Heart left ventricle (tissue), 16 donors: ENCODE data around the gene SERTAD4. TPM values are rescaled to one million over a fixed set of nuclear protein-coding genes. Genes with fewer than 3 reads are reported as not detected.
"Not testable (repeated sequence)": the region's sequence is repeated elsewhere in the genome, so short reads cannot be mapped to it uniquely, and the experiment has no call there.

Experiments used
- ATAC-seq, 4 donors: fragments of 200-7000 bp; cut with Tn5 transposase; one replicate each; pipeline ENCODE4 v1.9.1; 2020 to 2022; ENCODE audit warnings: moderate library complexity in 4 of 4, mild to moderate bottlenecking in 3 of 4, moderate number of reproducible peaks in 1 of 4
- DNase-seq, 5 donors: peaks; one replicate each; pipeline ENCODE4 v3.0.0-alpha.2; 2020
- H3K27ac ChIP-seq, 12 donors: fragments of 200-600 bp; sonication (generic) in 4 of 12; one replicate each; pipeline versions ENCODE4 v1.5.0 to v1.8.0; 2016 to 2022; ENCODE audit warnings: mild to moderate bottlenecking in 2 of 12
- H3K27me3 ChIP-seq, 9 donors: fragments of 200-600 bp; sonication (generic) in 2 of 9; one replicate each; pipeline versions ENCODE4 v1.5.1 to v1.8.0; 2016 to 2022; ENCODE audit warnings: mild to moderate bottlenecking in 3 of 9
- H3K36me3 ChIP-seq, 9 donors: fragments of 200-600 bp; sonication (generic) in 2 of 9; one replicate each; pipeline versions ENCODE4 v1.5.0 to v1.8.0; 2018 to 2022; ENCODE audit warnings: mild to moderate bottlenecking in 2 of 9
- H3K4me1 ChIP-seq, 12 donors: fragments of 200-600 bp; sonication (generic) in 4 of 12; one replicate each; pipeline versions ENCODE4 v1.5.0 to v1.8.0; 2016 to 2022; ENCODE audit warnings: mild to moderate bottlenecking in 3 of 12
- H3K4me3 ChIP-seq, 12 donors: fragments of 200-600 bp; sonication (generic) in 4 of 12; one replicate each; pipeline versions ENCODE4 v1.5.0 to v1.8.0; 2017 to 2022; ENCODE audit warnings: mild to moderate bottlenecking in 9 of 12, moderate library complexity in 4 of 12
- H3K9me3 ChIP-seq, 12 donors: fragments of 200-600 bp; sonication (generic) in 4 of 12; one replicate each; pipeline versions ENCODE4 v1.5.0 to v1.8.0; 2016 to 2022; ENCODE audit warnings: mild to moderate bottlenecking in 1 of 12
- POLR2A ChIP-seq, 2 donors: fragments of 450-650 bp; IDR thresholded peaks; one replicate each; pipeline ENCODE4 v1.6.1; 2017; ENCODE audit warnings: antibody characterized with exemption in 2 of 2, mild to moderate bottlenecking in 2 of 2, moderate library complexity in 2 of 2
- WGBS, 4 donors: extraction: QIAGEN DNeasy Blood & Tissue Kit in 2 of 4; methylation state at CpG; one replicate each; pipeline versions ENCODE4 v1.1.5 to v1.1.7; 2013 to 2018; 5-methylcytosine and 5-hydroxymethylcytosine counted together
- intact Hi-C, 10 donors: fragments of 100-400 bp; cut with DNase I; formaldehyde crosslinking; loops; one replicate each; pipeline versions ENCODE4 v1.11.1 to v1.14.2; 2022
- polyA plus RNA-seq, 2 donors: library from polyadenylated mRNA; stranded (reverse); fragments of 200-250 nt; gene quantifications; one replicate each; pipeline ENCODE4 v1.2.3, GENCODE V29; 2013
- total RNA-seq, 9 donors: library from RNA; depleted of rRNA in 2 of 9; stranded (reverse); fragments of >200 nt in 2 of 9; fragmentation: NEBNext Ultra II Directional in 3 of 9; extraction: Animal tissue kit (Norgen Biotek cat#: 25700) in 3 of 9; gene quantifications; one replicate each; pipeline versions ENCODE4 v1.1.0 to v1.2.4, GENCODE V29; 2016 to 2023
- TF ChIP-seq, protein P1 (sequence below), 12 donors: fragments of 200-600 bp; sonication (generic) in 4 of 12; IDR thresholded peaks; one replicate each; pipeline versions ENCODE4 v1.5.0 to v1.8.0; 2018 to 2022; ENCODE audit warnings: antibody characterized with exemption in 12 of 12, mild to moderate bottlenecking in 5 of 12
- donor health status: ischemic (EF 13 %, LVEDD 7.1; RV severe dilation, severe dysfunction).
- donor health status: healthy with polysubstance abuse.
- donor health status: DM: no; HTN: yes; CAD: no.
- donor health status: DM: no; HTN: no; CAD: no.
- donor health status: ischemic (EF 25% LVEDD 6.9; RV normal size, moderate dysfunction).
- donor health status: ischemic (EF 25% LVEDD 5.7; RV mildly dilated, moderate dysfunction).
- donor health status: healthy.
- donor health status: DM: yes; HTN: yes; CAD: no.
- donor health status: ischemic (EF 35%, LVEDD 5.7; RV mildly dilated, moderate dysfunction).
- donor health status: nonischemic (EF 11% LVEDD 7.7; RV severe dilation, severe dysfunction).
- donor health status: DM: yes; HTN: yes; CAD: no.
- donor health status: PGD.
- donor health status: ischemic (EF 29% LVEDD 5.4; RV normal size, mild dysfunction).
- donor health status: nonischemic (EF 23%, LVEDD 6.1; RV moderate dilation, normal function).

SERTAD4 gene
- total and polyA plus RNA-seq, 11 donors: 0.95 to 4.7 (median 2.4) TPM

DNA sequence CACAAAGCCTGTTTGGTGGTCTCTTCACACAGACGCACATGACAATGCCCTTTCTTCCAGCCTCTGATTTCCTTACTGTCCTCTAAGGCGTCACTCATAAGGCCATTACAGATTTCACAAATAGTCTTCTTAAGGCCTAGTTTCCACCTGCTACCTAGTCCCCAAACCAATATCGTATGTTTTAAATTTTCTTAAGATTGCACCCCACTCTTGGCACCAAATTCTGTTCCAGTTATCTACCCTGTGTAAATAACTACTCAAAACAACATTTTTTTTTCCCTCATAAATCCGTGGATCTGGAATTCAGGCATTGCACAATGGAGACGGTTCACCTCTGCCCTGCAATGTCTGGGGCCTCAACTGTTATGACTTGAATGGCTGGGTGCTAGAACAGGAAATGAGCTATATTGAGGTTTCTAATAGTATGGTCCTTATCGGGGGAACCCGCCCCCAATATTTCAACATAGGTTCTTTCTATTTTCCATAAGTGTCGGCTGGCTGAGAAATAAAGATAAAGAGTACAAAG, 36.9 kb upstream of the SERTAD4 start:
- TF ChIP-seq, protein P1, sequence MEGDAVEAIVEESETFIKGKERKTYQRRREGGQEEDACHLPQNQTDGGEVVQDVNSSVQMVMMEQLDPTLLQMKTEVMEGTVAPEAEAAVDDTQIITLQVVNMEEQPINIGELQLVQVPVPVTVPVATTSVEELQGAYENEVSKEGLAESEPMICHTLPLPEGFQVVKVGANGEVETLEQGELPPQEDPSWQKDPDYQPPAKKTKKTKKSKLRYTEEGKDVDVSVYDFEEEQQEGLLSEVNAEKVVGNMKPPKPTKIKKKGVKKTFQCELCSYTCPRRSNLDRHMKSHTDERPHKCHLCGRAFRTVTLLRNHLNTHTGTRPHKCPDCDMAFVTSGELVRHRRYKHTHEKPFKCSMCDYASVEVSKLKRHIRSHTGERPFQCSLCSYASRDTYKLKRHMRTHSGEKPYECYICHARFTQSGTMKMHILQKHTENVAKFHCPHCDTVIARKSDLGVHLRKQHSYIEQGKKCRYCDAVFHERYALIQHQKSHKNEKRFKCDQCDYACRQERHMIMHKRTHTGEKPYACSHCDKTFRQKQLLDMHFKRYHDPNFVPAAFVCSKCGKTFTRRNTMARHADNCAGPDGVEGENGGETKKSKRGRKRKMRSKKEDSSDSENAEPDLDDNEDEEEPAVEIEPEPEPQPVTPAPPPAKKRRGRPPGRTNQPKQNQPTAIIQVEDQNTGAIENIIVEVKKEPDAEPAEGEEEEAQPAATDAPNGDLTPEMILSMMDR (IDR thresholded peaks at IDR 0.05): no peak
- TF ChIP-seq POLR2A (IDR thresholded peaks at IDR 0.05): no peak
- intact Hi-C loops: no loop called here
- H3K27ac ChIP-seq: no peak overlapping the region
- no peak overlapping the region for H3K4me3 ChIP-seq
- no peaks in the 10 kb centered on the region for H3K4me1 ChIP-seq
- DNase-seq (no peak), ATAC-seq (no peak)
- peaks cover 0 to 19% (median 10%) of the 10 kb centered on the region in 12 donors for H3K9me3 ChIP-seq
- peaks cover 0 to 4% (median 0%) of the 10 kb centered on the region in 9 donors for H3K27me3 ChIP-seq
- no peaks in the 10 kb centered on the region for H3K36me3 ChIP-seq
- WGBS, 4 donors: 78 to 87% (median 84%) methylated on average over 8 of the region's 8 CpGs

- H3K9me3 ChIP-seq: peaks cover 0 to 19% (median 10%) of the 10 kb centered on the region in 12 donors
- H3K36me3 ChIP-seq, DNase-seq, H3K4me1 ChIP-seq, H3K27ac ChIP-seq, intact Hi-C loops, H3K4me3 ChIP-seq, ATAC-seq, H3K27me3 ChIP-seq: not testable (repeated sequence)
- WGBS, 4 donors: 72 to 84% (median 80%) methylated on average over 5 of the region's 5 CpGs
These were observed 36.3 kb upstream of the SERTAD4 start for GRCh38 chr1:210196266-210196665.

- no peaks in the 10 kb centered on the region for H3K4me1 ChIP-seq
- TF ChIP-seq, protein P1 (IDR thresholded peaks at IDR 0.05): no peak
- no peak for TF ChIP-seq POLR2A (IDR thresholded peaks at IDR 0.05)
- H3K9me3 ChIP-seq: peaks cover 0 to 19% (median 10%) of the 10 kb centered on the region in 12 donors
- no peak overlapping the region for H3K27ac ChIP-seq
- no peaks in the 10 kb centered on the region for H3K36me3 ChIP-seq
- H3K27me3 ChIP-seq: peaks cover 0 to 4% (median 0%) of the 10 kb centered on the region in 9 donors
- DNase-seq (no peak), ATAC-seq (no peak)
- H3K4me3 ChIP-seq: no peak overlapping the region
- WGBS, 4 donors: 50 to 69% (median 63%) methylated on average over 3 of the region's 3 CpGs
- intact Hi-C loops: no loop called here
These were observed 33.8 kb upstream of the SERTAD4 start for GRCh38 chr1:210198840-210199239.

DNA sequence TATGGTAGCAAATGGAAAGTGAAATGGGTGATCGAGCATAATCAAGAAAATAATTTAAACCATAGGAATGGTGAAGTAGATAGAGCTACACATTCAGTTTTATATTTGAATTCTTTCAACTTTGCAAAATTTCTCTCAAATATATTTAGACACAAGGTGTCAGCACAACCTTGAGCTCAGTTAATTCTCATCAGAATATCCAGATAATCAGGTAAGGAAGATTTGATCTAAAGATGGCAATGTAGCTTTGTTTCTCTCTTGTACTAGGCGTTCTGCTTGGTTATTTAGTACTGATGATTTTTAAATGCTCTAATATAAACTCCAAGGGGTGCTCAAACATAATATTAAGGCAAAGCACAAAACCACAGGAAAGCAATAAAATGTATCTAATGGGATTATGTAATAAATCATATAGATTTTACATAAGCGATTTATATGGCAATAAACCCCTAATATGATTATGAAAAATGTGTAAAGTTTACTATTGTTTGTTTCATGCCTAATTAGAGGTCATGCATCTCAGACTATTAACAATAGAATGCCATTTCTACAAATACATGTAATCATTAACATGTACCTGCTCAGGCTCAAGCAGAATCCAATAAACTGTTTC, 32.4 kb upstream of the SERTAD4 start:
- Histone ChIP-seq H3K4me1 (no peaks in the 10 kb centered on the region), H3K36me3 (no peaks in the 10 kb centered on the region), H3K27ac (no peak overlapping the region), H3K27me3 (peaks cover 0 to 4% (median 0%) of the 10 kb centered on the region in 9 donors), H3K4me3 (no peak overlapping the region), H3K9me3 (peaks cover 0 to 17% (median 10%) of the 10 kb centered on the region in 12 donors)
- intact Hi-C loops: loop anchor here in 3 of 10 donors (2.0 to 5.0 kb wide), 2 partner anchors 111 to 112 kb away; no protein-coding TSS in a partner anchor
- no peak for ATAC-seq
- TF ChIP-seq POLR2A (IDR thresholded peaks at IDR 0.05): no peak
- TF ChIP-seq, protein P1 (IDR thresholded peaks at IDR 0.05): peak in 8 of 12 donors; percentile 5 to 46 (median 24)
- WGBS, 4 donors: 54 to 66% (median 60%) methylated on average over 3 of the region's 3 CpGs
- DNase-seq: no peak
